HepG2 (cell line): ENCODE data around the gene RIMS3. TPM values are rescaled to one million over a fixed set of nuclear protein-coding genes. Genes with fewer than 3 reads are reported as not detected.

Experiments
- FOXK2 ChIP-seq: fragments of 450-650 bp; IDR thresholded peaks from 2 replicates; pipeline ENCODE4 v1.6.1; 2016
- HNF4G ChIP-seq, 2 experiments: sonication (generic) in 1 of 2; formaldehyde crosslinking in 1 of 2; IDR thresholded peaks; 2 replicates each; pipeline versions ENCODE4 v1.4.0 to v1.6.1; 2011 to 2020; ENCODE audit warnings: borderline replicate concordance in 2 of 2, low read depth in 2 of 2, mild to moderate bottlenecking in 2 of 2, low read length in 1 of 2, missing genetic modification reagents in 1 of 2, moderate library complexity in 1 of 2
- MAFF ChIP-seq: IDR thresholded peaks from 2 replicates; pipeline ENCODE4 v1.6.1; 2011; ENCODE audit warnings: low read depth, low read length, improper control_type of control experiment
- PLRG1 ChIP-seq: fragments of 450-650 bp; conservative IDR thresholded peaks from 2 replicates; pipeline ENCODE4 v1.6.1; 2016
- RELA ChIP-seq: sonication (generic); formaldehyde crosslinking; IDR thresholded peaks from 2 replicates; pipeline ENCODE4 v1.4.0; 2020; ENCODE audit warnings: missing genetic modification reagents
- SAFB2 ChIP-seq: sonication (generic); formaldehyde crosslinking; IDR thresholded peaks from 2 replicates; pipeline ENCODE4 v1.5.1; 2020; ENCODE audit warnings: missing genetic modification reagents, low read depth, mild to moderate bottlenecking, borderline replicate concordance
- TMF1 ChIP-seq: sonication (generic); formaldehyde crosslinking; IDR thresholded peaks from 2 replicates; pipeline ENCODE4 v1.8.1; 2022; ENCODE audit warnings: low read depth, missing genetic modification reagents
- ZSCAN29 ChIP-seq: sonication (generic); formaldehyde crosslinking; conservative IDR thresholded peaks from 2 replicates; pipeline ENCODE4 v1.4.0; 2020; ENCODE audit warnings: mild to moderate bottlenecking, missing genetic modification reagents
- polyA plus RNA-seq, 8 experiments: library from polyadenylated mRNA; depleted of rRNA in 3 of 8; stranded (reverse) in 7 of 8; unstranded in 1 of 8; fragments of >200 nt; fragmentation: Illumina TruSeq in 4 of 8; extraction: Trizol in 4 of 8; gene quantifications; 2 replicates each; pipeline versions ENCODE4 v1.2.1 to v1.2.3, GENCODE V29; 2011 to 2016; ENCODE audit warnings: low read depth in 4 of 8, missing spikeins in 1 of 8, mixed read lengths in 1 of 8; ENCODE audit not compliant: insufficient read depth in 1 of 8
- total RNA-seq, 5 experiments: library from RNA; depleted of rRNA; stranded (reverse); fragments of >200 nt; fragmentation: Illumina TruSeq; extraction: Trizol; gene quantifications; 2 replicates each; pipeline ENCODE4 v1.2.3, GENCODE V29; 2016; ENCODE audit warnings: low read depth in 1 of 5
- TF ChIP-seq, protein P1 (sequence below): sonication (generic); formaldehyde crosslinking; IDR thresholded peaks from 2 replicates; pipeline ENCODE4 v1.4.0; 2020; ENCODE audit warnings: missing genetic modification reagents
- TF ChIP-seq, protein P2 (sequence below): sonication (generic); formaldehyde crosslinking; IDR thresholded peaks from 2 replicates; pipeline ENCODE4 v1.4.0; 2020; ENCODE audit warnings: missing genetic modification reagents

The RIMS3 gene
- total and polyA plus RNA-seq, 2 of the 13 experiments (the other 11 are each of a cell fraction or from before 2014, with no cell fraction given) = 2.1 to 5.4 TPM

DNA sequence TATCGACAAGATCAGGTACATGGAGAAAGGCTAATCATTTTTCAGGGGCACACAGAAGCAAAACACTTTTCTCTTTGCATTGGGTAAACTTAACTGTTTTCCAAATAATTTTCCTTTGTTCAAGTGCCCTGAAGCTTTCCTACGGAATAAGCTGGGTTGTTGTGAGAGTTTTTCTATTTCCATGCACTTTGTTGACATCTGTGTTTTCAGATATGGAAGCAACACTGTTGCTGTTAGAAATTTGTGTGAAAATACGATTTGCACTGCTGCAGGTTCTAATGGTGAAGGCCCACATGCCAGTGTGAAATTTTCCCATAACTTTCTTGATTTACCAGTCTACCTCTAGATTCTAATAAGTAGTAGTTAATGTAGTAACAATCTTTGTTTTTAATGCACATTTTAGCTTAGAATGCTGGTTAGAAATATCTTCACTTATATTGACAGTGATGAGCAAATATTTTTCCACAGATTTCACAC lies 44.4 kb upstream of the RIMS3 start (continued):
- TF ChIP-seq, protein P1, sequence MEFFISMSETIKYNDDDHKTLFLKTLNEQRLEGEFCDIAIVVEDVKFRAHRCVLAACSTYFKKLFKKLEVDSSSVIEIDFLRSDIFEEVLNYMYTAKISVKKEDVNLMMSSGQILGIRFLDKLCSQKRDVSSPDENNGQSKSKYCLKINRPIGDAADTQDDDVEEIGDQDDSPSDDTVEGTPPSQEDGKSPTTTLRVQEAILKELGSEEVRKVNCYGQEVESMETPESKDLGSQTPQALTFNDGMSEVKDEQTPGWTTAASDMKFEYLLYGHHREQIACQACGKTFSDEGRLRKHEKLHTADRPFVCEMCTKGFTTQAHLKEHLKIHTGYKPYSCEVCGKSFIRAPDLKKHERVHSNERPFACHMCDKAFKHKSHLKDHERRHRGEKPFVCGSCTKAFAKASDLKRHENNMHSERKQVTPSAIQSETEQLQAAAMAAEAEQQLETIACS (CRISPR knock-in tag) = no peak
- no peak for TF ChIP-seq ZSCAN29 (CRISPR knock-in tag)
- TF ChIP-seq SAFB2 (CRISPR knock-in tag) = no peak
- no peak for TF ChIP-seq HNF4G (IDR thresholded peaks at IDR 0.05; ENCODE audit: borderline replicate concordance, low read depth, low read length)
- no peak for TF ChIP-seq HNF4G (CRISPR knock-in tag; IDR thresholded peaks at IDR 0.05; ENCODE audit: borderline replicate concordance, low read depth)
- no peak for TF ChIP-seq MAFF
- TF ChIP-seq RELA (CRISPR knock-in tag) = no peak
- no peak for TF ChIP-seq FOXK2
- TF ChIP-seq, protein P2, sequence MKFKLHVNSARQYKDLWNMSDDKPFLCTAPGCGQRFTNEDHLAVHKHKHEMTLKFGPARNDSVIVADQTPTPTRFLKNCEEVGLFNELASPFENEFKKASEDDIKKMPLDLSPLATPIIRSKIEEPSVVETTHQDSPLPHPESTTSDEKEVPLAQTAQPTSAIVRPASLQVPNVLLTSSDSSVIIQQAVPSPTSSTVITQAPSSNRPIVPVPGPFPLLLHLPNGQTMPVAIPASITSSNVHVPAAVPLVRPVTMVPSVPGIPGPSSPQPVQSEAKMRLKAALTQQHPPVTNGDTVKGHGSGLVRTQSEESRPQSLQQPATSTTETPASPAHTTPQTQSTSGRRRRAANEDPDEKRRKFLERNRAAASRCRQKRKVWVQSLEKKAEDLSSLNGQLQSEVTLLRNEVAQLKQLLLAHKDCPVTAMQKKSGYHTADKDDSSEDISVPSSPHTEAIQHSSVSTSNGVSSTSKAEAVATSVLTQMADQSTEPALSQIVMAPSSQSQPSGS (CRISPR knock-in tag) = 0 out of 2 replicates have a peak, but pooled peaks have one; percentile 10
- TF ChIP-seq TMF1 = no peak
- TF ChIP-seq PLRG1 = no peak
